ENCODE results near the gene DAZAP1. TPM values are rescaled to one million over a fixed set of nuclear protein-coding genes. Genes with fewer than 3 reads are reported as not detected.

Gene DAZAP1
- total RNA-seq, 4 donors from 2014 or later: 45.3 to 75.4 (median 64.0) TPM

DNA sequence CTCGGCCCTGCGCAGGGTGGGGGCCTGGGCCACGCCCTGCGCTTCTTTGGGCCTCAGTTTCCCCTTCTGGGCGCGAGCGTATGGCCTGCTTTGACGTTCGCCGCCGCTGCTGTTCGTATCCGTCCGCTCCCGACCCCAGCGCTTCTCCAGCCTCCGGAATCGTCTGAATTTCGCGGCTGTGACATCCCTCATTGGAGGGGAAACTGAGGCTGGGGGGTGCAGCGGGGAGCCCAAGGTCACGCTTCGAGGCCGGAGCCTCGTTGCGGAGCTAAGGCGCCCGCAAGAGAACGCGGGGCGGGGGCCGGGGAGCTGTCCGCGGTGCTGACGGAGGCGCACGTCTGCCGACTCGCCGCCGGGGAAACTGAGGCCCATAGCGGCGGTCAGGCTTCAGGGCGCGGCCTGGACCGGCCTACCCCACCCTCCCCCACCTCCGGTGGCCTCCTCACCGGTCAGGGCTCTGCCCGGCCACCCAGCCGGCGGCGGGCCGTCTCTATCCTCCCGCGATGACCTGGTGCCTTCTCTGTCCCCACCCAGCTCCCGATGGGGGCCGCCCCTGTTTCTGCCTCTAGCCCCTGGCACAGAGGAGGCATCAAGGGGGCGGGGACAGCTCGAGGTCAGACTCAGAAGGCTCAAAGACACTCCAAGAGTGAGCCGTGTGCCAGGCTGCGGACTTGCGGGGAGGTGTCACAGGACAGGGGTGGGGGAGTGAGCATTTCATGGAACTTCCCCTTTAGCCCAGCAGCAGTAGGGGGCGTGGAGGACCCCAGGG is 39.5 kb downstream of the DAZAP1 start:
- no peak for TF ChIP-seq POLR2A (IDR thresholded peaks at IDR 0.05)
- TF ChIP-seq, protein P1, sequence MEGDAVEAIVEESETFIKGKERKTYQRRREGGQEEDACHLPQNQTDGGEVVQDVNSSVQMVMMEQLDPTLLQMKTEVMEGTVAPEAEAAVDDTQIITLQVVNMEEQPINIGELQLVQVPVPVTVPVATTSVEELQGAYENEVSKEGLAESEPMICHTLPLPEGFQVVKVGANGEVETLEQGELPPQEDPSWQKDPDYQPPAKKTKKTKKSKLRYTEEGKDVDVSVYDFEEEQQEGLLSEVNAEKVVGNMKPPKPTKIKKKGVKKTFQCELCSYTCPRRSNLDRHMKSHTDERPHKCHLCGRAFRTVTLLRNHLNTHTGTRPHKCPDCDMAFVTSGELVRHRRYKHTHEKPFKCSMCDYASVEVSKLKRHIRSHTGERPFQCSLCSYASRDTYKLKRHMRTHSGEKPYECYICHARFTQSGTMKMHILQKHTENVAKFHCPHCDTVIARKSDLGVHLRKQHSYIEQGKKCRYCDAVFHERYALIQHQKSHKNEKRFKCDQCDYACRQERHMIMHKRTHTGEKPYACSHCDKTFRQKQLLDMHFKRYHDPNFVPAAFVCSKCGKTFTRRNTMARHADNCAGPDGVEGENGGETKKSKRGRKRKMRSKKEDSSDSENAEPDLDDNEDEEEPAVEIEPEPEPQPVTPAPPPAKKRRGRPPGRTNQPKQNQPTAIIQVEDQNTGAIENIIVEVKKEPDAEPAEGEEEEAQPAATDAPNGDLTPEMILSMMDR (IDR thresholded peaks at IDR 0.05): no peak
- TF ChIP-seq EP300 (IDR thresholded peaks at IDR 0.05): no peak
- TF ChIP-seq POLR2AphosphoS5 (IDR thresholded peaks at IDR 0.05): no peak
- peaks cover 71% of the 10 kb centered on the region for H3K27me3 ChIP-seq
- peaks cover 0 to 15% of the 10 kb centered on the region in 2 donors for H3K36me3 ChIP-seq
- no peaks in the 10 kb centered on the region for H3K9me3 ChIP-seq
- peak overlapping the region in 1 of 2 donors; percentile 46 for H3K4me3 ChIP-seq
- H3K4me1 ChIP-seq: peaks cover 0 to 42% (median 23%) of the 10 kb centered on the region in 3 donors
- no peak for ATAC-seq
- H3K27ac ChIP-seq: no peak overlapping the region
- WGBS, 2 donors (ENCODE audit: low coverage in 1 of 2): 0 to 5% methylated on average over 1 to 4 of the region's 63 CpGs

DNA sequence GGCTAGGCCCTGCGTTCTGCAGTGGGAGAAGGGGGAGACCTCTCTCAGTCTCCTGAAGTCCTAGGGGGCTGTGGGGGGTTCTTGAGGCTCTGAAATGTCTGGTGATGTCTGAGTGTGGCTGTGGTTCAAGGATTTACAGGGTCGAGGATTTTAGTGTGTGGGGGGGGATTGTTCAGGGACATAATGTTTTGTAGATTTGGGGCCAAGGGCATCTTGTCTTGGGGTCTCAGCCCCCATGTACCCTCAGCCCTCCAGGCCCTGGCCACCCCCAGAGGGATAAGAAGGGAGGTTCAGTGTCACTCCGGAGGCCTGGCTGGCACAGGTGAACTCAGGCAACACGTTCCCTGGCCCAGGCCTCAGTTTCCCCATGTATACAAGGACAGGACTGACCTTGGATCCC is 40.1 kb downstream of the DAZAP1 start:
- 0 to 50% methylated on average over 1 to 2 of the region's 4 CpGs for WGBS, 2 donors (ENCODE audit: low coverage in 1 of 2)
- Histone ChIP-seq H3K36me3 (peaks cover 0 to 9% of the 10 kb centered on the region in 2 donors), H3K4me1 (peaks cover 0 to 48% (median 23%) of the 10 kb centered on the region in 3 donors), H3K4me3 (no peak overlapping the region), H3K27ac (no peak overlapping the region), H3K9me3 (no peaks in the 10 kb centered on the region), H3K27me3 (peaks cover 77% of the 10 kb centered on the region)
- TF ChIP-seq, protein P1 (IDR thresholded peaks at IDR 0.05): no peak
- TF ChIP-seq EP300 (IDR thresholded peaks at IDR 0.05) (no peak), POLR2AphosphoS5 (IDR thresholded peaks at IDR 0.05) (no peak), POLR2A (IDR thresholded peaks at IDR 0.05) (no peak)
- ATAC-seq: no peak

DNA sequence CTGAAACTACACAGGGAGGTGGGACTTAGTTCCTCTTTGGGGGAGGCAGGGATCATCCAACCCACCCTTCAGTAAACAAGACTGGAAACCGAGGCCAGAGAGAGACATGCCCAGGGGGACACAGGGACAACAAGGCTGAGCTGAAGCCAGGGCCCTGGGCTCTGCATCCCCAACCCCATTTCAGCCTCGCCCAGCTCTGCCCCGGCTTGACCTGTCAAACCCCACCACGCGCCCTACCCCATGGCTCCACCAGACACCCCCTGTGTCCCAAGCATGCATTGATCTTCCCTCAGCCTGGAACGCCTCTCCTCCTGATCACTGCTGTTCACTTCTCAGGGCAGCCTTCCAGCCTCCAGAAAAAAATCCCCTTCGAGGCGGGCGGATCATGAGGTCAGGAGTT is 40.6 kb downstream of the DAZAP1 start:
- TF ChIP-seq POLR2AphosphoS5 (IDR thresholded peaks at IDR 0.05) (no peak), EP300 (IDR thresholded peaks at IDR 0.05) (no peak), POLR2A (IDR thresholded peaks at IDR 0.05) (no peak)
- TF ChIP-seq, protein P1 (IDR thresholded peaks at IDR 0.05): no peak
- H3K27me3 ChIP-seq: peaks cover 82% of the 10 kb centered on the region
- no peaks in the 10 kb centered on the region for H3K9me3 ChIP-seq
- peaks cover 0 to 4% of the 10 kb centered on the region in 2 donors for H3K36me3 ChIP-seq
- H3K4me3 ChIP-seq: no peak overlapping the region
- H3K27ac ChIP-seq: no peak overlapping the region
- no peak for ATAC-seq
- peaks cover 0 to 52% (median 23%) of the 10 kb centered on the region in 3 donors for H3K4me1 ChIP-seq
- 60% methylated on average over 1 of the region's 9 CpGs; no CpG with 5 or more reads in 1 of the 2 donors for WGBS, 2 donors (ENCODE audit: low coverage in 1 of 2)

DNA sequence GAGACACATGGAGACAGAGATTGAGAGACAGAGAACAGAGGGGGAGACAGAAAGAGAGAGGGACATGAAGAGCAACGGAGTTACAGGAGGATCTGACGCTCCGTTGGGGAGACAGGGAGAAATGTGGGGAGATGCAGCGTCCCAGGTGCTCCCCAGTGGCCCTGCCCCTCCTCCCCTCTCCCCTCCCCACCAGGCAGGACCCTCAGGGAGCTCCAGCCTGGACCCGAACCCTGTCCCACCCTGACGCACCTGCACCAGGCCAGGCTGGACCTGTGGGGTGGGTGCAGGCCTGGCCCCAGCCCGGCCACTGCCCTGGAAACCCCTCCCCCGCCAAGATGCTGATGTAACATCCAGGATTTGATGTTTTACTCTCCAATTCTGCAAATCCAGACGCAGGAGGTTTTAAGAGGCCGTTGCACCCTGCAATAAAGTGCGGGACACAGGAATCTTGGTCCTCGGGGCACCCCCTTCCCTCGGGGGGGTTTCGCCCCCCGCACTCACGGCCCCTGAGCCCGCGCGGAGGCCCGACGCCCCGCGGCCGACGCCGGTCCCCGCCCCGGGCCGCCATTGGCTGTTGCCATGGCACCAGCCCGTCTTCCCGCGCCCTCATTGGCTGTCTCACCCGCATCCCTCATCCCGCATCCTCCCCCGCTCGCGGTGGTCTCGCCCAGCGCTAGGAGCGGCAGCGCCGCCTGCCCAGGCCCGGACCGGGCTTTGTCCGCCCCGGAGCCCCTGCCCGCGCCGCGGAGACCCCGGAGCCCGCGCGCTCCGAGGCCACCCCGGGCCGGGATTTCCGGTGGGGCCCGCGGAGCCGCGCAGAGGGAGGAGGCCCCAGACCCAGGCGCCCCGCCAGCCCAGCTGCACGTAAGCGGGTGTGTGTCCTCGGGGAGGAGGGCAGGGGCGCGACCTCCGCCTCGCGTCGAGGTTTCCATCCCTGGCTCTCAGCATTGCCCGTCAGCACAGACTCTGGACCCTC is 42.4 kb downstream of the DAZAP1 start, which contains the start of gene APC2:
TSS of gene APC2 (plus strand) at position 655 of the 976 bp plus-strand sequence. CDS start 2,881 bp downstream, outside the sequence.
- WGBS, 2 donors (ENCODE audit: low coverage in 1 of 2): 0 to 22% methylated on average over 3 to 10 of the region's 74 CpGs
- Histone ChIP-seq H3K27me3 (peaks cover 100% of the 10 kb centered on the region), H3K9me3 (no peaks in the 10 kb centered on the region), H3K36me3 (no peaks in the 10 kb centered on the region), H3K4me3 (no peak within 1 kb of the TSS), H3K4me1 (peaks cover 0 to 64% (median 29%) of the 10 kb centered on the region in 3 donors), H3K27ac (no peak within 1 kb of the TSS)
- ATAC-seq: no peak
- TF ChIP-seq POLR2AphosphoS5 (IDR thresholded peaks at IDR 0.05) (no peak), POLR2A (IDR thresholded peaks at IDR 0.05) (no peak), EP300 (IDR thresholded peaks at IDR 0.05) (no peak)
- TF ChIP-seq, protein P1 (IDR thresholded peaks at IDR 0.05): no peak

Measured in gastroesophageal sphincter (tissue), 4 donors.